GM10847 (cell line): ENCODE results near the gene MCM5.

Experiments used
- POLR2A ChIP-seq: IDR thresholded peaks from 2 replicates; pipeline ENCODE4 v1.6.1; 2011; ENCODE audit not compliant: insufficient read length; ENCODE audit errors: extremely low read depth

The MCM5 gene

GRCh38 chr22:35394011-35394312 is 6.0 kb upstream of the MCM5 start:
- TF ChIP-seq POLR2A: no peak

GRCh38 chr22:35394810-35395563 is 5.0 kb upstream of the MCM5 start:
- no peak for TF ChIP-seq POLR2A

- no peak for TF ChIP-seq POLR2A
Observed at GRCh38 chr22:35397095-35397904, 2.6 kb upstream of the MCM5 start.

- no peak for TF ChIP-seq POLR2A
Observed at GRCh38 chr22:35398591-35398973, 1.4 kb upstream of the MCM5 start.

- TF ChIP-seq POLR2A: no peak
Observed at GRCh38 chr22:35399114-35399677, 744 bp upstream of the MCM5 start.

GRCh38 chr22:35400501-35400790 is 506 bp downstream of the MCM5 start:
- TF ChIP-seq POLR2A: no peak

GRCh38 chr22:35401863-35402262 is 1.9 kb downstream of the MCM5 start:
- TF ChIP-seq POLR2A: no peak

- no peak for TF ChIP-seq POLR2A
Observed at GRCh38 chr22:35403356-35403755, 3.4 kb downstream of the MCM5 start.

- TF ChIP-seq POLR2A: no peak
Observed at GRCh38 chr22:35404176-35404575, 4.2 kb downstream of the MCM5 start.

GRCh38 chr22:35406443-35406842 is 6.5 kb downstream of the MCM5 start:
- TF ChIP-seq POLR2A: no peak

GRCh38 chr22:35407362-35407761 is 7.4 kb downstream of the MCM5 start:
- TF ChIP-seq POLR2A: no peak

- no peak for TF ChIP-seq POLR2A
Observed at GRCh38 chr22:35409783-35410662, 10.1 kb downstream of the MCM5 start.

GRCh38 chr22:35410663-35411034 is 10.7 kb downstream of the MCM5 start:
- TF ChIP-seq POLR2A: no peak

GRCh38 chr22:35411102-35411501 is 11.2 kb downstream of the MCM5 start:
- no peak for TF ChIP-seq POLR2A

- no peak for TF ChIP-seq POLR2A
Observed at GRCh38 chr22:35413624-35414023, 13.7 kb downstream of the MCM5 start.

- no peak for TF ChIP-seq POLR2A
Observed at GRCh38 chr22:35417606-35418005, 17.7 kb downstream of the MCM5 start.

- TF ChIP-seq POLR2A: no peak
Observed at GRCh38 chr22:35418088-35418487, 18.1 kb downstream of the MCM5 start.
